Type B pancreatic cell (in vitro differentiated cells): Measurements from ENCODE around the gene OR8G1. TPM values are rescaled to one million over a fixed set of nuclear protein-coding genes. Genes with fewer than 3 reads are reported as not detected.

Experiments used
- DNase-seq: peaks from one replicate; pipeline ENCODE4 v3.0.0; 2021; ENCODE audit warnings: mixed read lengths; ENCODE audit not compliant: unreplicated experiment; ENCODE audit errors: extremely low spot score
- H3K27ac Mint-ChIP-seq: 2 replicates; pipeline ENCODE4 v1.8.0; 2021; ENCODE audit warnings: mild to moderate bottlenecking, mixed read lengths
- H3K27me3 Mint-ChIP-seq: 2 replicates; pipeline ENCODE4 v1.8.0; 2021; ENCODE audit warnings: mixed read lengths
- H3K36me3 Mint-ChIP-seq: 2 replicates; pipeline ENCODE4 v1.8.0; 2021; ENCODE audit warnings: mixed read lengths
- H3K4me1 Mint-ChIP-seq: one replicate; pipeline ENCODE4 v1.8.0; 2021; ENCODE audit warnings: mixed read lengths; ENCODE audit not compliant: unreplicated experiment
- H3K4me3 Mint-ChIP-seq: 2 replicates; pipeline ENCODE4 v1.8.0; 2021; ENCODE audit warnings: mild to moderate bottlenecking, mixed read lengths
- H3K9me3 Mint-ChIP-seq: 2 replicates; pipeline ENCODE4 v1.8.0; 2021; ENCODE audit warnings: mixed read lengths
- total RNA-seq: library from RNA; stranded (reverse); gene quantifications from 2 replicates; pipeline ENCODE4 v1.2.1, GENCODE V29; 2021; ENCODE audit warnings: low replicate concordance
- TF ChIP-seq, protein P1 (sequence below): fragments of 200-600 bp; sonication (generic); conservative IDR thresholded peaks from 2 replicates; pipeline ENCODE4 v1.5.0; 2021; ENCODE audit warnings: antibody characterized with exemption, mild to moderate bottlenecking

OR8G1 gene
- total RNA-seq, 1 donor from 2014 or later, result not detected

DNA sequence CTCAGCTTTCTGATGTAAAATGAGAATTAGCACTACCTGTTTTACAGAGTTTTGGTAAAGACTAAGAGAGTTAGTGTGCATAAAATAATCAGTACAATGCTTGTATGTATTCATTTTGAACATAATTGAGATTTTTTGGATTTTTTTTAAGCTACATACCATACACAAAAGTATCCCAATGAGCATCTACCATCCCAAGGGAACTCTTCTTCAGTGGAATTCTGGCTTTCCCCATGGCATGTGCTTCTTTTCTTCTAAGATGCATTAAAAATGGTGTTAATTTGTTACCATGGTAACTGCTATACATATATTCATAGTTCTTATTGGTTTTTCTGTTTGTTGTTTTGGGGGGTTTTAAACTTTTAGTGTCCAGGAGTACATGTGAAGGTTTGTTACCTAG, 55.1 kb downstream of the OR8G1 start:
- DNase-seq, result no peak
- H3K36me3 Mint-ChIP-seq, result no peaks in the 10 kb centered on the region
- no peaks in the 10 kb centered on the region for H3K4me1 Mint-ChIP-seq
- no peak overlapping the region for H3K27ac Mint-ChIP-seq
- H3K27me3 Mint-ChIP-seq, result no peaks in the 10 kb centered on the region
- H3K4me3 Mint-ChIP-seq, result no peak overlapping the region
- TF ChIP-seq, protein P1, sequence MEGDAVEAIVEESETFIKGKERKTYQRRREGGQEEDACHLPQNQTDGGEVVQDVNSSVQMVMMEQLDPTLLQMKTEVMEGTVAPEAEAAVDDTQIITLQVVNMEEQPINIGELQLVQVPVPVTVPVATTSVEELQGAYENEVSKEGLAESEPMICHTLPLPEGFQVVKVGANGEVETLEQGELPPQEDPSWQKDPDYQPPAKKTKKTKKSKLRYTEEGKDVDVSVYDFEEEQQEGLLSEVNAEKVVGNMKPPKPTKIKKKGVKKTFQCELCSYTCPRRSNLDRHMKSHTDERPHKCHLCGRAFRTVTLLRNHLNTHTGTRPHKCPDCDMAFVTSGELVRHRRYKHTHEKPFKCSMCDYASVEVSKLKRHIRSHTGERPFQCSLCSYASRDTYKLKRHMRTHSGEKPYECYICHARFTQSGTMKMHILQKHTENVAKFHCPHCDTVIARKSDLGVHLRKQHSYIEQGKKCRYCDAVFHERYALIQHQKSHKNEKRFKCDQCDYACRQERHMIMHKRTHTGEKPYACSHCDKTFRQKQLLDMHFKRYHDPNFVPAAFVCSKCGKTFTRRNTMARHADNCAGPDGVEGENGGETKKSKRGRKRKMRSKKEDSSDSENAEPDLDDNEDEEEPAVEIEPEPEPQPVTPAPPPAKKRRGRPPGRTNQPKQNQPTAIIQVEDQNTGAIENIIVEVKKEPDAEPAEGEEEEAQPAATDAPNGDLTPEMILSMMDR, result no peak
- no peaks in the 10 kb centered on the region for H3K9me3 Mint-ChIP-seq

DNA sequence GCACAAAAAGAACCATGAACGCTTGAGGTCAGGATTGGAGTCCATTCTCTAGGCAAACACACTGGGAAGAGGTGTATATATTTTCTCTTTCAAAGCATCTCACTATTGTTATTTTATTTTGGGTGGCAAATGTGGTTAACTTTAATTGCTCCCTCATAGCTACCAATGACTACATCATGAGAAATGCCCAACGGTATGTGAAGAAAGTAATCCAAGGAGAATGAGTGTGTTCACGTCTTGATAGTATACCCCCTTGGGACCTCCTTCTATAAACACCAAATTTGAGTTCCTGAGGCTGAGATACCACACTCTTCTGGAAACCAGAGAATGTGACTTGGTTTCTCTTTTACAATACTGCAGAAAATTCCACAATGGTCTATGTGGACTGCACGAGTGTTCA, 57.0 kb downstream of the OR8G1 start:
- H3K27me3 Mint-ChIP-seq, result no peaks in the 10 kb centered on the region
- no peak overlapping the region for H3K4me3 Mint-ChIP-seq
- H3K9me3 Mint-ChIP-seq, result no peaks in the 10 kb centered on the region
- no peak for DNase-seq
- H3K4me1 Mint-ChIP-seq, result no peaks in the 10 kb centered on the region
- no peaks in the 10 kb centered on the region for H3K36me3 Mint-ChIP-seq
- TF ChIP-seq, protein P1, result no peak
- no peak overlapping the region for H3K27ac Mint-ChIP-seq

DNA sequence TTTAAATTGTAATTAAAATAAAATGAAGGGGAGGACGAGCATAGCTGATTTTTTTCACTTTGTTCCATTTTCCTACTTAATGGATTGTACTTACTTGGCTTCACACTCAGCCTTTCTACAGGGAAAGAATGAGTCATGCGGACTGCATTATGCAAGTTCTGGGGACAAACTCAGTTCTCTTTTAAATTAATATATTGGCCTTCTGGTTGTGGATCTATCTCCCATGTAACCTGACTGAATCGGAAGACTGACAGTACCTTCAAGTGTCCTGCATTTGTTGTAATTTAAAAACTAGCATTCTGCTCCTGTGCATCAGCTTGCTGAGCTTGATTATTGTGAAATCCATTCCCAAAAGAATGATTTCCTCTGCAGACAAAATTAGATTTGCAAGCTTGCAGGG, 60.7 kb downstream of the OR8G1 start:
- Mint-ChIP-seq H3K36me3 (no peaks in the 10 kb centered on the region), H3K4me3 (no peak overlapping the region), H3K4me1 (no peaks in the 10 kb centered on the region), H3K9me3 (no peaks in the 10 kb centered on the region), H3K27ac (no peak overlapping the region), H3K27me3 (no peaks in the 10 kb centered on the region)
- no peak for DNase-seq
- TF ChIP-seq, protein P1, result no peak

DNA sequence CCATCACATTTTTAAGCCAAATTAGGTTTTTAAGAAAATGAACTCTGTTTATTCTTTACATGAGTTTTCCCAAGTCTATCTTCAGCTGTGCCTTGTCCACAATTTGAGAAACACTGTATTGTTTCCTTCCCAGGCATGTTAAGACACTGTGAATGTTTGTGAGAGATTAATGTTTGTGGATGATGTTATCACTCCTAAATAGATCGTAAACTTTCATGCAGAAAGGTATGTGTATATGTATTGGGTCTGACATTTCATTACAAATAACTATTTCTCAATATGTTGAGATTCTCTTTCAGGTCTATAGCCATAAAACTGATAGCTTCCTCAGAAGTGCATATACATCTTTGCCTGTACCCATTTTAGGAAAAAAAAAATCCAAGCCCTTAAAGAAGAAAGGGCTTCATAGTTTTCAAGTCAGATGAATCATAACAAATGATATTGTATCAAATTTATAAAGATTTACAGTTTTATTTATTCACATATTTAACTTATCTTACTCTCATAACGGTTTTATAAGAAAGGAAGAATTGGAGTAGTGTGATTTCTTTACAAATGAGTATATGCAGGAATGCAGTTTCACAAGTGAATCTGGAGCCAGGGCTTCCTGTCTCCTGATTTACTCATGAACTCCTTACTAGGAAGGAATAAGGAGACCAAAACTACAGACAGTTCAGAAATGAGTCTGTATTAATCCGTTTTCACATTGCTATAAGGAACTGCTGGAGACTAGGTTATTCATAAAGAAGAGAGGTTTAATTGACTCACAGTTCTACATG, 61.6 kb downstream of the OR8G1 start:
- H3K36me3 Mint-ChIP-seq, result no peaks in the 10 kb centered on the region
- H3K4me3 Mint-ChIP-seq, result no peak overlapping the region
- no peak for DNase-seq
- TF ChIP-seq, protein P1, result no peak
- no peaks in the 10 kb centered on the region for H3K4me1 Mint-ChIP-seq
- no peaks in the 10 kb centered on the region for H3K9me3 Mint-ChIP-seq
- H3K27ac Mint-ChIP-seq, result no peak overlapping the region
- H3K27me3 Mint-ChIP-seq, result no peaks in the 10 kb centered on the region

Other genes with a start within 250 kb of the OR8G1 start
- not detected in 2 replicates for gene OR10G6, start 245.9 kb upstream of the OR8G1 start, total RNA-seq
- not detected in 2 replicates for gene OR10G4, start 228.1 kb upstream of the OR8G1 start, total RNA-seq
- not detected in 2 replicates for gene OR10G9, start 218.1 kb upstream of the OR8G1 start, total RNA-seq
- gene OR10G8, start 214.3 kb upstream of the OR8G1 start, total RNA-seq, result not detected in 2 replicates
- not detected in 2 replicates for gene OR10G7, start 199.8 kb upstream of the OR8G1 start, total RNA-seq
- gene VWA5A, start 125.6 kb upstream of the OR8G1 start, total RNA-seq, result 29.7 and 42.9 TPM in 2 replicates
- gene OR10D3, start 57.8 kb upstream of the OR8G1 start, total RNA-seq, result 0.26 TPM in 1 of 2 replicates, not detected in the other
- 0.26 TPM in 1 of 2 replicates, not detected in the other for gene OR8G5, start 15.3 kb downstream of the OR8G1 start, total RNA-seq
- gene OR8D1, start 72.9 kb downstream of the OR8G1 start, total RNA-seq, result not detected in 2 replicates
- not detected in 2 replicates for gene OR8D2, start 79.1 kb downstream of the OR8G1 start, total RNA-seq
- gene OR8B2, start 143.4 kb downstream of the OR8G1 start, total RNA-seq, result not detected in 2 replicates
- not detected in 2 replicates for gene OR8B3, start 157.9 kb downstream of the OR8G1 start, total RNA-seq
- not detected in 2 replicates for gene OR8B4, start 183.8 kb downstream of the OR8G1 start, total RNA-seq
- 0.14 TPM in 1 of 2 replicates, not detected in the other for gene OR8B8, start 204.6 kb downstream of the OR8G1 start, total RNA-seq